Tibial nerve (tissue), 4 donors: ENCODE results near the gene GNA14.
"Not testable (repeated sequence)": the region's sequence is repeated elsewhere in the genome, so short reads cannot be mapped to it uniquely, and the experiment has no call there.

Source experiments
- CTCF ChIP-seq, 5 experiments: fragments of 200-600 bp in 3 of 5; fragments of 450-650 bp in 2 of 5; sonication (generic) in 3 of 5; IDR thresholded peaks; one replicate each; pipeline ENCODE4 v1.5.1; 2016 to 2019; ENCODE audit warnings: antibody characterized with exemption in 5 of 5, mild to moderate bottlenecking in 3 of 5, moderate library complexity in 2 of 5
- EP300 ChIP-seq, 2 donors: sonication (generic); formaldehyde crosslinking; IDR thresholded peaks; one replicate each; pipeline ENCODE4 v1.6.1; 2017; ENCODE audit warnings: antibody characterized with exemption in 2 of 2, mild to moderate bottlenecking in 1 of 2
- POLR2A ChIP-seq, 2 donors: fragments of 450-650 bp; IDR thresholded peaks; one replicate each; pipeline ENCODE4 v1.6.1; 2017; ENCODE audit warnings: antibody characterized with exemption in 2 of 2, mild to moderate bottlenecking in 2 of 2, moderate library complexity in 2 of 2

DNA sequence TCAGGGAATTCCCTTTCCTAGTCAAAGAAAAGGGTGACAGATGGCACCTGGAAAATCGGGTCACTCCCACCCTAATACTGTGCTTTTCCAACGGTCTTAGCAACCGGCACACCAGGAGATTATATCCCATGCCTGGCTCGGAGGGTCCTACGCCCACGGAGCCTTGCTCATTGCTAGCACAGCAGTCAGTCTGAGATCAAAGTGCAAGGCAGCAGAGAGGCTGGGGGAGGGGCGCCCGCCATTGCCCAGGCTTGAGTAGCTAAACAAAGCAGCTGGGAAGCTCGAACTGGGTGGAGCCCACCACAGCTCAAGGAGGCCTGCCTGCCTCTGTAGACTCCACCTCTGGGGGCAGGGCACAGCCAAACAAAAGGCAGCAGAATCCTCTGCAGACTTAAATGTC, 239.6 kb downstream of the GNA14 start:
- TF ChIP-seq CTCF, EP300, POLR2A (IDR thresholded peaks at IDR 0.05): not testable (repeated sequence)
